HG02938 (cell line): ENCODE data around the gene FRMD5.
"Not testable (repeated sequence)": the region's sequence is repeated elsewhere in the genome, so short reads cannot be mapped to it uniquely, and the experiment has no call there.

Source experiments
- ATAC-seq: cut with Tn5 transposase; IDR thresholded peaks from one replicate; pipeline ENCODE4 v1.9.1; 2021; ENCODE audit warnings: mild to moderate bottlenecking, moderate library complexity; ENCODE audit not compliant: unreplicated experiment

The FRMD5 gene

DNA sequence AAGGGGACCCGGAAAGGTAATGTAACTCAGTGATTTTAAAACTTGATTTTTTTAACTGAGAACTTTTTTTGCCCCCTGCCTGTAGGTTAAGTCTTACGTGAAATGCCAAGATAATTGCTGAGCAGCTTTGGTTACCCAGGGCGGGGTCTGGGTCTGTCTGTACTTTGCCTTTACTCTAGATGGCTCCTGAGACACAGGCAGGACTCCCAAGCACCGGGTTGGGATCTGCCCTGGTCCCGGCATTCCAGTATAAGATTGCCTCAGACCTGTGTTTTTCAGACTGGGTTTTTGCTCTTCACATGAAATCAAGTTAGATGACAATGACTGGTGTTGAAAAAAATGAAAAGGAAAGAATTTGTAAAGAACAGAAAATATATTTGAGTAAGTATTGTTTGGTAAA is 328.0 kb downstream of the FRMD5 start:
- ATAC-seq: no peak

DNA sequence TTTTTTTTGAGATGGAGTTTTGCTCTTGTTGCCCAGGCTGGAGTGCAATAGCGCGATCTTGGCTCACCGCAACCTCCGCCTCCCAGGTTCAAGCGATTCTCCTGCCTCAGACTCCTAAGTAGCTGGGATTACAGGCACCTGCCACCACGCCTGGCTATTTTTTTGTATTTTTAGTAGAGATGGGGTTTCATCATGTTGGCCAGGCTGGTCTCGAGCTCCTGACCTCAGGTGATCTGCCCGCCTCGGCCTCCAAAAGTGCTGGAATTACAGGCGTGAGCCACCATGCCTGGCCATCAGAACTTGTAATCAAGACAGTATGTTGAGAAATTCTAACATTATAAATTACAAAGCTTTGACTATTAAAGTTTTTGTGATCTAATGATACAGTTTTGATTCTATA is 328.4 kb downstream of the FRMD5 start:
- not testable (repeated sequence) for ATAC-seq

DNA sequence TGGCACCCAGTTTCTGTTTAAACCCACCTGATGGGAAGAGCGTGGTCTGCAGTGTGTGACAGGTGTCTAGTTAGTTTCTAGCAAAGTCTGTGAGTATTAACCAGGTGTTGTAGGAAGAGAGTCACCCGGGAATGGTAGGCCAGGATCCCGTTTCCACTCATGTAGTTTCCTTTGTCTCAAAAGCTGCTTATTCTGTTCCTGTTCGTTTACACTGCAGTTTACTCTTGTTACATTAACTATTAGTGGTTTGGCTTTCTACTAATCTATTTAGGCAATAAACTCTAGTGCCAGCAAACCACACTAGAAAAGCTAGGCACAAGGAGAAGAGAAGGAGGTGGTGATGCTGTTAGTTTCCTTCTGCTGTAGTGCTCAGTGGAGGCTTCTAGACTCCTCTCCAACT is 335.5 kb downstream of the FRMD5 start:
- no peak for ATAC-seq

DNA sequence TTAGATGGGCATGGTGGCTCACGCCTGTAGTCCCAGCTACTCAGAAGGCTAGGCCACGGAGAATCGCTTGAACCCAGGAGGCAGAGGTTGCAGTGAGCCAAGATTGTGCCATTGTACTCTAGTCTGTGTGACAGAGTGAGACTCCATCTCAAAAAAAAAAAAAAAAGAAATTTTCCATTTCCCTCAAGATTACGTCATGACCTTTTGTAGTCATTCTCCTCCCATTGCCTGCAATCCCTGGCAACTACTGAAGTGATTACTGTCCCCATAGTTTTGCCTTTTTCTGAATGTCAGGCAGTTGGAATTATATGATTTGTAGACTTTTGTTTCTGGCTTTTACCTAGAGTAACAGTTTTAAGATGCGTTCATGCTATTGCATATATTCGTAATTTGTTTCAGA is 340.3 kb downstream of the FRMD5 start:
- ATAC-seq: no peak

DNA sequence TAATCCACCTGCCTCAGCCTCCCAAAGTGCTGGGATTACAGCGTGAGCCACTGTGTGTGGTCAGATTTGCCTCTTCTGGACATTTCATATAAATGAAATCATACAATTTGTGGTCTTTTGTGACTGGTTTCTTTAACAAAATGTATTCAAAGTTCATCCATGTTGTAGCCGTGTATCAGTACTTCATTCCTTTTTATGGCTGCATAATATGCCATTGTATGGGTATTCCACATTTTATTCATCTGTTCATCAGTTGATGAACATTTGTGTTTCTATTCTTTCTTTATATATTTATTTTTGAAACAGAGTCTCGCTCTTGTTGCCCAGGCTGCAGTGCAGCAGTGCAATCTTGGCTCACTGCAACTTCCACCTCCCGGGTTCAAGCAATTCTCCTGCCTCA is 342.5 kb downstream of the FRMD5 start:
- no peak for ATAC-seq

DNA sequence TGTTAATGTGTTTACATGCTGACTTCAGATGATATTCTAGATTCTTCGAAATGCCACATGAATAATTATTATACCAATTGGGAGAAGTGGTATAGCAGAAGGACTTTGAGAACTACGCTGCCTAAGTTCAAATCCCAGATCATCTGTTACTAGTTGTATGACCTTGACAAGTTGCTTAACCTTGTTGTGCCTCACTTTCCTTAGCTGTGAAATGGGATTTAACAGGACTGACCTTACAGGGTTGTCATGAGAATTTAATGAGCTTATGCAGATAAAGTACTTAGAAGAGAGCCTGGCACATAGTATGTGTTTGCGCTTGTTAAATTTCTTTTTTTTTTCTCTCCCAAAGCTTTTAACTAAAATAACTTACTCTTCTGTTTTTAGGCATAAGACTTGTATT is 343.8 kb downstream of the FRMD5 start:
- ATAC-seq: no peak

DNA sequence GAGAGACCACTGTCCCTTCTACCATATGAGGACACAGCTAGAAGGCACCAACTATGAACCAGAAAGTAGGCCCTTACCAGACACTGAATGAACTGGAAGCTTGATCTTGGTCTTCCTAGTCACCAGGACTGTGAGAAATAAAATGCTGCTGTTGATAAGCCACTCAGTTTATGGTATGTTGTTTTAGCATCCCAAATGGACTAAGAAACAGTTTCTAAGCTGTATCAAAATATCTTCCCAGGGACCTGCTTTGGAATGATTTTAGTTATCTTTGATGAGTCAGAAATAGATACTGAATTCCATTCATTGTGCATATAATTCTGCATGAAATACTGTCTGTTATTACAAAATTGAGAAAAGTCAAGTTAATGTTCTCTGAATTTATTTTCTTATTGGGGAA is 349.6 kb downstream of the FRMD5 start:
- no peak for ATAC-seq

DNA sequence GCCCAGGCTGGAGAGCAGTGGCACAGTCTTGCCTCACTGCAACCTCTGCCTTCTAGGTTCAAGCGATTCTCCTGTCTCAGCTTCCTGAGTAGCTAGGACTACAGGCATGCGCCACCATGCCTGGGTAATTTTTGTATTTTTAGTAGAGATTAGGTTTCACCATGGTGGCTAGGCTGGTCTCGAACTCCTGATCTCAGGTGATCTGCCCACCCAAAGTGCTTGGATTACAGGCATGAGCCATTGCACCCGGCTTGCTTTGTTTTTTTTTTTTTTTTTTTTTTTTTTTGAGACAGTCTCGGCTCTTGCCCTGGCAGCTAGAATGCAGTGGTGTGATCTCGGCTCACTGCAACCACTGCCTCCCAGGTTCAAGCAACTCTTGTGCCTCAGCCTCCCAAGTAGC is 362.6 kb downstream of the FRMD5 start:
- not testable (repeated sequence) for ATAC-seq

DNA sequence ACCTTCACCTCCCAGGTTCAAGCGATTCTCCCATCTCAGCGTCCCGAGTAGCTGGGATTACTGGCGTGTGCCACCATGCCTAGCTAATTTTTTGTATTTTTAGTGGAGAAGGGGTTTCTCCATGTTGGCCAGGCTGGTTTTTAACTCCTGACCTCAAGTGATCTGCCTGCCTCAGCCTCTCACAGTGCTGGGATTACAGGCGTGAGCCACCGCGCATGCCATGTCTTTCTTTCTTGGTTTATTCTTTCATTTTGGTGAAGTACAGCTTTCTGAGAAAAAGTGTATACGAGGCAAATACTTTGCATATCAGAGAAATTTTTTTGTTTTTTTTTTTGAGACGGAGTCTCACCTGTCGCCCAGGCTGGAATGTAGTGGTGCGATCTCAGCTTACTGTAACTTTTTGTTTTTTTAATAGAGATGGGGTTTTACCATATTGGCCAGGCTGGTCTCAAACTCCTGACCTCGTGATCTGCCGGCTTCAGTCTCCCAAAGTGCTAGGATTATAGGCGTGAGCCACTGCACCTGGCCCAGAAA is 363.5 kb downstream of the FRMD5 start:
- ATAC-seq: not testable (repeated sequence)

DNA sequence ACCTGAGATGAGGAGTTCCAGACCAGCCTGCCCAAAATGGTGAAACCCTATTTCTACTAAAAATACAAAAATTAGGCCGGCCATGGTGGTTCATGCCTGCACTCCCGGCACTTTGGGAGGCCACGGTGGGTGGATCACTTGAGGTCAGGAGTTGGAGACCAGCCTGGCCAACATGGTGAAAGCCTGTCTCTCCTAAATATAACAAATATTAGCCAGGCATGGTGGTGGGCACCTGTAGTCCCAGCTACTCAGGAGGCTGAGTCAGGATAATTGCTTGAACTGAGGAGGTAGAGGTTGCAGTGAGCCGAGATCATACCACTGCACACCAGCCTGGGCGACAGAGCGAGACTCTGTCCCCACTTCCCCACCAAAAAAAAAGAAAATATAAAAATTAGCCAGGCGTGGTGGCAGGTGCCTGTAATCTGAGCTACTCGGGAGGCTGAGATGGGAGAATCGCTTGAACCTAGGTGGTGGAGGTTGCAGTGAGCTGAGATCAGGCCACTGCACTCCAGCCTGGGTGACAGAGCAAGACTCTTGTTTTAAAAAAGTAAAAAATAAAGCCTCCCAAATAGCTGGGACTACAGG is 364.3 kb downstream of the FRMD5 start:
- not testable (repeated sequence) for ATAC-seq

DNA sequence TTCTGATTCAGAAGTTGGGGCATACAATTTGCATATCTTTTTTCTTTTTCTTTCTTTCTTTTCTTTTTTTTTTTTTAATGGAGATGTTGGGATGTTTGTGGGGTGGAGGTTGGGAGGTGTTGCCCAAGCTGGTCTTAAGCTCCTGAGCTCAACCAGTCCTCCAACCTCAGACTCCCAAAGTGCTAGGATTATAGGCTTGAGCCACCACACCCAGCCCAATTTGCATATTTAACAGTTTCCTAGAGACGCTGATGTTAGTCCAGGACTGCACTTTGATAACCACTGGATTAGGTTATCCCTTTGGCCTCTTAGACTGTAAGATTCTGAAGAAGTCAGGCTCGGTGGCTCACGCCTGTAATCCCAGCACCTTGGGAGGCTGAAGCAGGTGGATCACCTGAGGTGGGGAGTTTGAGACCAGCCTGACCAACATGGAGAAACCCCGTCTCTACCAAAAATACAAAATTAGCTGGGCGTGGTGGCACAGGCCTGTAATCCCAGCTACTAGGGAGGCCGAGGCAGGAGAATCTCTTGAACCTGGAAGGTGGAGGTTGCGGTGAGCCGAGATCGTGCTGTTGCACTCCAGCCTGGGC is 365.0 kb downstream of the FRMD5 start:
- not testable (repeated sequence) for ATAC-seq

DNA sequence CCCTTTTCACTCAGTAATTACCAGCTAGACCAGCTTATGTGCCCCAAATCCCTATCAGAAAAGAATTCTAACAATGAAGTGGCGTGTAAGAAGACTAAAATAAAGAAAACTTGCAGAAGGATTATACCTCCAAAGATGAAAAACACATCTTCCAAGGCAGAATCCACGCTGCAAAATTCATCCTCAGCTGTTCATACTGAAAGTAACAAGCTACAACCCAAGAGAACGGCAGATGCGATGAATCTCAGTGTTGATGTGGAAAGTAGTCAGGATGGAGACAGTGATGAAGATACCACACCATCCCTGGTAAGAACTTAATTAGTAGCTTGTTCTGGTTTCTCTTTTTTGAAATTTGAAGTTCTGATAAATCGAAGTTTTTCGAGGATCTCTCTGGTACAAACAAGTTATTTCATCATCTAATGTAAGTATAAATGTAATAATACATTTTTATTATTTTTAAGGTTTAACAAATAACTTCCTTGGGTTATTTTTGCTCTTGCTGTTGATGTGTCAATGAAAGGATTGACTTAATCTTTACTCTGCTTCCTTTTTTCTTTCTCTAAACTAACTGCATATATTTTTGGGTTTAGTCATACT is 366.9 kb downstream of the FRMD5 start:
- ATAC-seq: no peak

DNA sequence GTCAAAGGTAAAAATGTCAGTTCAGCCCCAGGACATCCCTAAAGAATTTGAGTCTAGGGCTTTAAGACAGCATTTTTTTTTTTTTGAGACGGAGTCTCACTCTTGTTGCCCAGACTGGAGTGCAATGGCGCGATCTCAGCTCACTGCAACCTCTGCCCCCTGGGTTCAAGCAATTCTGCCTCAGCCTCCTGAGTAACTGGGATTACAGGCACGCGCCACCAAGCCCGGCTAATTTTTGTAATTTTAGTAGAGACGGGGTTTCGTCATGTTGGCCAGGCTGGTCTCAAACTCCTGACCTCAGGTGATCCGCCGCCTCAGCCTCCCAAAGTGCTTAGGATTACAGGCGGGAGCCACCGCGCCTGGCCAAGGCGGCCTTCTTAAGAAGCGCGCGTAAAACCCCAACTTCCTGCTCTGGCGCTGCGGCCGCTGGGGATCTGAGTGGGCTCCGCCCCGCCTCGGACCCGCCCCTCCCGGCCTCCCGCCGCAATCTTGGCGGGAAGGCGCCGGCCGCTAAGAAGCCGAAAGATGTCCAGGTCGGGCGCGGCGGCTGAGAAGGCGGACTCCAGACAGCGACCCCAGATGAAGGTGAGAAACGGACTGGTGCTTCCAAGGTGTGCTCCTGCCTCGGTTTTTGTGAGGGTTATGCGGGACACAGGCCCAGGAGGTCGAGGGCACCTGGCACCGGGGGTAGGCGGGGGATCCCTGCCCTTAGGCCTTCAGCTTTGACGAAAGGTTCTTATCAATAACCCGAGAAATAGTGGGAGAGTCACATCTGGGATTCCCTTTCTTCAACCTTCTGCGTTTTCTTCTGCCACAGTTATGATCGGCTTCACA is 368.3 kb downstream of the FRMD5 start, which contains the start of gene WDR76:
WDR76 (plus strand) TSS at position 495 of the 834 bp plus-strand sequence; CDS start at position 526, 31 bp downstream.
- ATAC-seq: no peak

DNA sequence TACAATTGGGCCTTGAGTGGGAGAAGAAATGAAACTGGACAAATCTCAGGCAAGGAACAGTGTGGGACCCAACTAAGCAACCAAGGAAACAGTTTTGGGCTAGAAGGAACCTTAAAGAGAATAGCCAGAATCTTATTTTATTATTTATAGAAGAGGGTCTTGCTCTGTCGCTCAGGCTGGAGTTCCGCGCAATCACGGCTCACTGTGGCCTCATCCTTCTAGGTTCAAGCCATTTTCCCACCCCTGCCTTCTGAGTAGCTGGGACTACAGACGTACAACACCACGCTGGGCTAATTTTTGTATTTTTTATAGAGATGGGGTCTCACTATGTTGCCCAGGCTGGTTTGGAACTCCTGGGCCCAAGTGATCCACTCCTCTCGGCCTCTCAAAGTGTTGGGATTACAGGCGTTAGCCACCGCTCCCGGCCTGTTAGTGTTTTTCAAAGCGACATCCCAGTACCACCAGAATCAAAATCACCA is 369.0 kb downstream of the FRMD5 start:
- no peak for ATAC-seq

DNA sequence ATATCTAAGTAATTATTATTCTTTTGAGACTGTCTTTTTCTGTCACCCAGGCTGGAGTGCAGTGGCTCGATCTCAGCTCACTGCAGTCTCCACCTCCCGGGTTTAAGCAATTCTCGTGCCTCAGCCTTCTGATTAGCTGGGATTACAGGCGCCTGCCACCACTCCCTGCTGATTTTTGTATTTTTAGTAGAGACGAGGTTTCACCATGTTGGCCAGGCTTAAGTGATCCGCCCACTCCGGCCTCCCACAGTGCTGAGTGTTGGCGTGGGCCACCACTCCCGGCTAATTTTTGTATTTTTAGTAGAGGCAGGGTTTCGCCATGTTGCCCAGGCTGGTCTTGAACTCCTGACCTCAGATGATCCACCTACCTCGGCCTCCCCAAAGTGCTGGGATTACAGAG is 369.8 kb downstream of the FRMD5 start:
- ATAC-seq: not testable (repeated sequence)

DNA sequence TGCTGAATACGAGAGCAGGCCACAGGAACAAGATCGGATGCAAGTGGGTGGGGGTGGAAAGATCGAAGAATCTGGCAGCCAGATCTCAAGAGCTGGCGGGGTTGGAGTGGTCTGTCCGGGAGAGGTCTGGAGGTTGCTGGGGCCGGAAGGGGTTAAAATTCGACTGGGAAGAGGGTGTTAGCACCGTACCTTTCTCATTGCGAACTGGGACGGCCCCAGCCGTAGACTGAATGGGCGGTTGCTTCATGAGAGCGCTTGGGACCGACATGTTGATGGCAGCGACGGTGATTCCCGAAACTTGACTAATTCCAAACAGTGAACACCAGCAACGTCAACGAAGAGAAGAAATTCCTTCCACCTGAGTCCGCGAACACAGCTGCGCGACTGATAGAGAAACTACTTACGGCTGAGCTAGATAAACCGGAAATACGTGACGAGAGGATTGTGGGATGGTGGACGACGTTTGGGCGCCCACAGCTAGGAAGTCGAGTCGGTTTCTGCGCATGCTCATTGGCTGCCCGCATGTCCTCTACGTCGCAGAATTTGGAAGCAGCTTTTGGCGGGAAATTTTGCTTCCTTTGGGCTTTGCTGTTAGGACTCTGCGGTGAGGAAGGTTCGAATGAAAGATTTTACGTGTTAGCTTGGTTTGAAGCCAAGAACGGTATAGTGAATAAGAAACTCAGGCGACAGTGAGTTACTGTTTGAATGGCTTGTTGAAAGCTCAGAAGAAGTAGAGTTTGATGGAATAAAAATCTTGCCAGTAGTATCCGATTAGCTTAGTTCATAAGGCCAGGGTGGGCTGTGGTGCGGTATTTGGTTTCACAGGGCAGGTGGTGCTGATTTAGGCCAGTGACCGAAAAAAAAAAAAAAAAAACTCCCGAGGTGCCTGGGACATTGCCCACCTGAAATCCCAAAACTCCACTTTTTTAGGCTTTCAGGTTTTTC is 370.5 kb downstream of the FRMD5 start, which contains the start of gene MFAP1:
MFAP1 (minus strand) TSS at position 389 of the 945 bp plus-strand sequence; CDS start at position 268, 121 bp downstream.
- ATAC-seq: peak; percentile 73

DNA sequence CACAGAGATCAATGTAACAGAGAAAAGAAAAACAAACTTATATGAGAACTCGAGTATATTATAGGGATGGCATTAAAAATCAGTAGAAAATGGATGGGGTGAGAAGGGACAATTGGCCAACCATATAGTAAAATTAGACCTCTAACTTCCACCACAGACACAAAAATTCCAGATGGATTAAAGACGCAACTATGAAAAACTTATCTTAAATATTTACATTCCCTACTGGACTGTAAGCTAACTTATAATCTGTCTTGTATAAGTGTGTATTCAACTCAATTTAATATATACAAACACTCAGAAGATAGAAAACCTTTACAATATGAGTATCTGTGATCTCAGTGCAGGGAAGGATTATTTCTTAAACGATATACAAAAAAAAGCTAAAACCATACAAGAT is 373.6 kb downstream of the FRMD5 start:
- no peak for ATAC-seq
